Measurements from ENCODE around the gene SCGB1C2. TPM values are rescaled to one million over a fixed set of nuclear protein-coding genes. Genes with fewer than 3 reads are reported as not detected.
"Not testable (repeated sequence)": the region's sequence is repeated elsewhere in the genome, so short reads cannot be mapped to it uniquely, and the experiment has no call there.

SCGB1C2 gene
- not detected for polyA plus RNA-seq

GRCh38 chr17:137166-137807, at the start of gene SCGB1C2:
TSS of gene SCGB1C2 (plus strand) at chr17:137569. CDS start at chr17:137591, 22 bp downstream.
- DNase-seq; H3K4me1 Mint-ChIP-seq; H3K27me3 Mint-ChIP-seq (ENCODE audit: low read depth in 3 of 3); H3K36me3 Mint-ChIP-seq; H3K9me3 Mint-ChIP-seq: not testable (repeated sequence)
- Mint-ChIP-seq H3K4me3 (peak within 1 kb of the TSS in 2 of 5 donors; percentile 35 to 49), H3K27ac (peak within 1 kb of the TSS in 1 of 6 donors; percentile 40)

GRCh38 chr17:113111-113510, 24.3 kb upstream of the SCGB1C2 start:
- H3K27ac Mint-ChIP-seq; H3K4me3 Mint-ChIP-seq; DNase-seq; H3K4me1 Mint-ChIP-seq; H3K9me3 Mint-ChIP-seq; H3K36me3 Mint-ChIP-seq; H3K27me3 Mint-ChIP-seq (ENCODE audit: low read depth in 3 of 3): not testable (repeated sequence)

- H3K27ac Mint-ChIP-seq; H3K9me3 Mint-ChIP-seq; H3K27me3 Mint-ChIP-seq (ENCODE audit: low read depth in 3 of 3); H3K4me1 Mint-ChIP-seq; H3K4me3 Mint-ChIP-seq; H3K36me3 Mint-ChIP-seq: not testable (repeated sequence)
- DNase-seq, result peak; percentile 13 to 72 (median 64)
Observed at GRCh38 chr17:118339-118917, 18.9 kb upstream of the SCGB1C2 start.

GRCh38 chr17:133932-134331, 3.4 kb upstream of the SCGB1C2 start:
- H3K9me3 Mint-ChIP-seq; H3K27ac Mint-ChIP-seq; H3K27me3 Mint-ChIP-seq (ENCODE audit: low read depth in 3 of 3); H3K4me3 Mint-ChIP-seq; DNase-seq; H3K4me1 Mint-ChIP-seq; H3K36me3 Mint-ChIP-seq: not testable (repeated sequence)

DNA sequence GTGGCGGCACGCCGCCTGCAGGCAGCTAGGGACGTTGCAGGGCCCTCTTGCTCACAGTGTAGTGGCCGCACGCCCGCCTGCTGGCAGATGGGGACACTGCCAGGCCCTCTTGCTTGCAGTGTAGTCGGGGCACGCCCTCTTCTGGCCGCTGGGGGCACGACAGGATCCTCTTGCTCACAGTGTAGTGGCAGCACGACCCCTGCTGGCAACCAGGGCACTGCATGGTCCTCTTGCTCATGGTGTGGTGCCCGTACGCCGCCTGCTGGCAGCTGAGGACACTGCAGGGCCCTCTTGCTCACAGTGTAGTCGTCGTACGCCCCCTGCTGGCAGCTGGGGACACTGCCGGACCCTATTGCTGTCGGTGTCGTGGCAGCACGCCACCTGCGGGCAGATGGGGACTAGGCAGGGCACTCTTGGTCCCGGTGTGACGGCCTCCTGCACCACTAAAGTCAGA, 3.0 kb upstream of the SCGB1C2 start:
- not testable (repeated sequence) for H3K36me3 Mint-ChIP-seq; H3K27me3 Mint-ChIP-seq (ENCODE audit: low read depth in 3 of 3); H3K27ac Mint-ChIP-seq; H3K4me1 Mint-ChIP-seq; H3K4me3 Mint-ChIP-seq; H3K9me3 Mint-ChIP-seq
- peak in 1 of 3 donors; percentile 22 for DNase-seq

GRCh38 chr17:135022-135421, 2.3 kb upstream of the SCGB1C2 start:
- not testable (repeated sequence) for H3K4me3 Mint-ChIP-seq; H3K36me3 Mint-ChIP-seq; H3K4me1 Mint-ChIP-seq; H3K9me3 Mint-ChIP-seq; H3K27ac Mint-ChIP-seq; DNase-seq; H3K27me3 Mint-ChIP-seq (ENCODE audit: low read depth in 3 of 3)

DNA sequence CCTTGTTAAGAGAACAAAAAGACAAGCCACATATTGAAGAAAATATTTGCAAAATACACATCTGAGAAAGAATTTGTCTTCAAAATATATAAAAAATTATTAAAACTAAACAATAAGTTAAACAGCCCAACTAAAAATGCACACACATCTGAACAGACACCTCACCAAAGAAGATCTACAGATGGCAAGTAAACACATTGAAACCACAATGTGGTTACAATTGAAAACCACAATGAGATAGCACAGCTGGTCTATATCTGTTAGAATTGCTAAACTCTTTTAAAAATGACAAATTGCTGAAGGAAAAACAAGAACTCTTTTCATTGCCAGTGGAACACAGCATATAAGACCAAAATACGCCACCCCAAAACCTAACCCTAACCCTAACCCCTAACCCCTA, 1.5 kb upstream of the SCGB1C2 start:
- H3K4me3 Mint-ChIP-seq; H3K9me3 Mint-ChIP-seq; H3K4me1 Mint-ChIP-seq; H3K27me3 Mint-ChIP-seq (ENCODE audit: low read depth in 3 of 3); H3K36me3 Mint-ChIP-seq; DNase-seq; H3K27ac Mint-ChIP-seq: not testable (repeated sequence)

GRCh38 chr17:136531-136930, 838 bp upstream of the SCGB1C2 start:
- not testable (repeated sequence) for H3K36me3 Mint-ChIP-seq; H3K27me3 Mint-ChIP-seq (ENCODE audit: low read depth in 3 of 3); H3K4me1 Mint-ChIP-seq; H3K9me3 Mint-ChIP-seq
- DNase-seq, result peak; percentile 64 to 68 (median 67)
- peak overlapping the region in 2 of 5 donors; percentile 35 to 49 for H3K4me3 Mint-ChIP-seq
- peak overlapping the region in 1 of 6 donors; percentile 40 for H3K27ac Mint-ChIP-seq

DNA sequence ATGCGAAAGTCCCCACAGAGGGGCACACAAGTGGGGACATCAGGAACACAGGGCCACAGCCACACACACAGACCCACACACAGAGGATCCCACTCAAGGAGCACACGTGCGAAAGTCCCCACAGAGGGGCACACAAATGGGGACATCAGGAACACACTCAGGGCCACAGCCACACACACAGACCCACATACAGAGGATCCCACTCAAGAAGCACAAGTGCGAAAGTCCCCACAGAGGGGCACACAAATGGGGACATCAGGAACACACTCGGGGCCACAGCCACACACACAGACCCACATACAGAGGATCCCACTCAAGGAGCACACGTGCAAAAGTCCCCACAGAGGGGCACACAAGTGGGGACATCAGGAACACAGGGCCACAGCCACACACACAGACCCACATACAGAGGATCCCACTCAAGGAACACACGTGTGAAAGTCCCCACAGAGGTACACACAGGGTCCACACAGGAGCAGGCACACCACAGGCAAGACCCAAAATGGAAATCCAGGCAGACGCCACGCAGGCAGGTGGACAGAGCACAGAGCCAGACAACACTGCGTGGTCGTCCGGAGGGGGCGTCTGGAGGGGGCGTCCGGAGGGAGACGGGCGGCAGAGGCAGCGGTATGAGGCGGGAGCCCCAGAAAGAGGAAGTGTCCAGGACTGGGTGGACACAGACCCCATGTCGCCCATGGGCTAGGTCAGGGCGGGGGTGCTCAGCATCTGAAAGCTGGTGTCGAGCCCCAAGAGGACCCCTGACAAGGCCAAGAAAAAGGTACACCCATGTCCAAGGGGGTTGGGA, 2.2 kb downstream of the SCGB1C2 start:
- not testable (repeated sequence) for H3K9me3 Mint-ChIP-seq; H3K4me1 Mint-ChIP-seq; H3K36me3 Mint-ChIP-seq; DNase-seq; H3K4me3 Mint-ChIP-seq; H3K27me3 Mint-ChIP-seq (ENCODE audit: low read depth in 3 of 3)
- H3K27ac Mint-ChIP-seq, result peak overlapping the region in 1 of 6 donors; percentile 3

DNA sequence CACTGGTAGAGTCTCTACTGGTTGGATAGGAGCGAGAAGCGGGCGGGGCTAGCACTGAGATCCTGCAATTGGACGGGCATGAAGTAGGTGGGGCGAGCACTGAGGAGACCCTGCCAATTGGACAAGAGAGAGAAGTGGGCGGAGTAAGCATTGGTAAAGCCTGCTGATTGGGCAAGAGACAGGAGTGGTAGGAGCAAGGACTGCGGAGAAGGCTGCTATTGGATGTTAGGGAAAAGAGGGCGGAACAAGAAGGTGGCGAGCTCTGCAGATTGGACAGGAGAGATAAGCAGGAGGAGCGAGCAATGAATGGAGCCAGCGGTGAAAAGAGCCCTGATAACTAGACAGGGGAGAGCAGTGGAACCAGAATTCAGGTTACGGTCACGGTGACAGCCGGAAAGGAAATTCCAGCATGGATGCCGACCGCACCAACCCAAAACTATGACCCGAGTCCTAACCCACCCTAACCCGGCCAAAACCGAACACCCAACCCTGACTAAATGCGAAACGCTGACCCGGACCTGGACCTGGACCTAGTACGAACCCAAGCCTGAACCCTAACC, 4.8 kb downstream of the SCGB1C2 start:
- Mint-ChIP-seq H3K4me3 (peak overlapping the region in 1 of 5 donors; percentile 7), H3K9me3 (no peaks in the 10 kb centered on the region), H3K36me3 (no peaks in the 10 kb centered on the region), H3K27me3 (ENCODE audit: low read depth in 3 of 3) (peaks cover 0 to 5% (median 1%) of the 10 kb centered on the region in 3 donors), H3K27ac (no peak overlapping the region), H3K4me1 (peaks cover 0 to 2% of the 10 kb centered on the region in 2 donors)
- DNase-seq, result peak in 1 of 3 donors; percentile 4

- Mint-ChIP-seq H3K4me3 (no peak overlapping the region), H3K9me3 (no peaks in the 10 kb centered on the region), H3K27ac (no peak overlapping the region), H3K27me3 (ENCODE audit: low read depth in 3 of 3) (peaks cover 0 to 5% (median 1%) of the 10 kb centered on the region in 3 donors), H3K4me1 (peaks cover 0 to 2% of the 10 kb centered on the region in 2 donors), H3K36me3 (no peaks in the 10 kb centered on the region)
- DNase-seq, result no peak
Observed at GRCh38 chr17:142876-143784, 5.8 kb downstream of the SCGB1C2 start.

- Mint-ChIP-seq H3K9me3 (no peaks in the 10 kb centered on the region), H3K4me3 (no peak overlapping the region), H3K27me3 (ENCODE audit: low read depth in 3 of 3) (peaks cover 0 to 5% (median 1%) of the 10 kb centered on the region in 3 donors), H3K27ac (no peak overlapping the region), H3K36me3 (no peaks in the 10 kb centered on the region), H3K4me1 (peaks cover 0 to 2% of the 10 kb centered on the region in 2 donors)
- DNase-seq, result peak; percentile 76 to 78 (median 77)
Observed at GRCh38 chr17:143785-144281, 6.5 kb downstream of the SCGB1C2 start.

DNA sequence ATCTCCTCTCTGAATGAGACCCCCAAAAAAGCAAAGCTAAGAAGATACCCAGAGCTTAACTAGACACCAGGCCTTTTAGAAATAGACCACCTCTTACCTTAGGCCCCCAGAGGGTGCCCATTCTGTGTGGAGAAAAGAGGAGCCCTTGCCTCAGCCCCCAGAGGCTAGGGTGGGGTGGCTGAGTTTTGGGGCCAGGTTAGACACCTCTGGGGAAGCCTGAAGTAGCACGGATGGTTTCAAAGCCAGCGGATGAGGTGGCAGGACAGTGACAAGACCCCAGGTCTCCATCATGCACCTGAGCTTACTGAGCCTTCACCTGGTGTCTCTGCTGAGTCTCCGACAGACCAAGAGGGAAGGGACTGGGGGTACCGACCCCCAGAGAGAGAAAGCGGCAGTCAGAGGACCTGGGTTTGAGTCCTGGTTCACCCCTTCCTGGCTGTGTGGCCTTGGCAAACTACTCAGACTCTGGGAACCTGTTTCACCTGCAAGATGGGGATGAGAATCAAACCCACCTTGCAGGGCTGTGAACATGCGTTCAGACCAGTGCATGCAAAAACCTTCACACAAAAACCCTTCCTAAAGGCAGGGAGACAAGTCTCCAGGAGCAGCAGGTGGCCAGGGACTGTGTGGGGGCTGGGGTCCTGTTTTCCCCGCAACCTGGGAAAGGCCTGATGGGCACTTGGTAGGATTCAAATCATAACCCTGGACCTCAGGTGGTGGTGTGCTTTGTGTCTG, 7.7 kb downstream of the SCGB1C2 start:
- Mint-ChIP-seq H3K36me3 (no peaks in the 10 kb centered on the region), H3K9me3 (no peaks in the 10 kb centered on the region), H3K4me3 (no peak overlapping the region), H3K4me1 (peaks cover 0 to 2% of the 10 kb centered on the region in 2 donors), H3K27me3 (ENCODE audit: low read depth in 3 of 3) (peaks cover 0 to 2% (median 1%) of the 10 kb centered on the region in 3 donors), H3K27ac (no peak overlapping the region)
- DNase-seq, result no peak

All from immature natural killer cell (primary cell).